T47D (cell line): ENCODE measurements around the gene USO1.
"Not testable (repeated sequence)": the region's sequence is repeated elsewhere in the genome, so short reads cannot be mapped to it uniquely, and the experiment has no call there.

ENCODE experiments used
- DNase-seq, 2 experiments: peaks; one replicate each; pipeline versions ENCODE4 v3.0.0 to v3.0.0-alpha.2; 2011 to 2012; ENCODE audit warnings: low read depth in 1 of 2, low spot score in 1 of 2
- JUND ChIP-seq: IDR thresholded peaks from 2 replicates; pipeline ENCODE4 v1.6.1; 2012; ENCODE audit warnings: low read depth
- in situ Hi-C: cut with HindIII; loops from 2 replicates; pipeline ENCODE4 v1.10.0; 2016; ENCODE audit warnings: low sequenced_read_pairs, low pct_unique_long_range_greater_than_20kb

Gene USO1

DNA sequence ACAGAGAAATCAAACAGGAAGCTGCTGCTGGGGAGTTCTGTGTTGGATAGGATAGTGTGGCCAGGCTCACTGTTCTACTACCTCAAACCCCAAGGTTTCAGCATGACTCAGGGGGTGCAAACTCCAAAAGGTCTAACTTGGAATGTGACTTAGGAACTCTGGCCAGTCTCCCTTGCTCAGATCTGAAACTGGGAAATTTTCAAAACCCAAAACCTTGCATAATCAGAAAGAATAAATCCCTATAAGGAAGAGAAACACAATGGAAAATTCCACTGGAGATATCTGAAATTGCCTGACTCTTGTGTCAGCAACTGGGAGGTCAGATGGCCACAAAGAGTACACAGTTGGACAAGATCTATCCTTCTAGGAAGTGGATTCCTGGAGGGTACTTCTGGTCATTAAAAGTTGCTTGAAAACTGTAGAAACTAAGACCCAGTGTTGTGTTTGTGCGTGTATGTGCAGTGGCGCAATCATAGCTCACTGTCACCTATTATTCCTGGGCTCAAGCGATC, 119.8 kb downstream of the USO1 start:
- DNase-seq, result no peak
- no peak for TF ChIP-seq JUND
- in situ Hi-C loops, result no loop called here

DNA sequence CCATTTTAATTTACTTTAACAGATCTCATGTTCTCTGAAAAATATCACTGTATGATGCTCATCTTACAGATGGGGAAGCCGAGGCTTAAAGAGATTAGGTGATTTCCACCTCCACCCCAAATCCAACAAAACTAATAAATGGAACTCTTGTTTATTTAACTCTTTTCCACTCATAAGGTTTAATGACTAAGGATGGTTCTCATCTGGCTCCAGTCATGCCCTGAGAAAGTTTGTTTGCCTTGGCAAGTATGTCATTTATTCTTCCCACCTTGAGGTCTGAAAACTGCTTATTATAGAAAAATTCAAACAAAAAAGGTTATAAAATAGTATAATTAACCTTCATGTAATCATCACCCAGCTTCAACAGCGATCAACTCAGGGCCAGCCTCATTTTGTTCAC, 121.6 kb downstream of the USO1 start:
- in situ Hi-C loops, result no loop called here
- no peak for TF ChIP-seq JUND
- no peak for DNase-seq

DNA sequence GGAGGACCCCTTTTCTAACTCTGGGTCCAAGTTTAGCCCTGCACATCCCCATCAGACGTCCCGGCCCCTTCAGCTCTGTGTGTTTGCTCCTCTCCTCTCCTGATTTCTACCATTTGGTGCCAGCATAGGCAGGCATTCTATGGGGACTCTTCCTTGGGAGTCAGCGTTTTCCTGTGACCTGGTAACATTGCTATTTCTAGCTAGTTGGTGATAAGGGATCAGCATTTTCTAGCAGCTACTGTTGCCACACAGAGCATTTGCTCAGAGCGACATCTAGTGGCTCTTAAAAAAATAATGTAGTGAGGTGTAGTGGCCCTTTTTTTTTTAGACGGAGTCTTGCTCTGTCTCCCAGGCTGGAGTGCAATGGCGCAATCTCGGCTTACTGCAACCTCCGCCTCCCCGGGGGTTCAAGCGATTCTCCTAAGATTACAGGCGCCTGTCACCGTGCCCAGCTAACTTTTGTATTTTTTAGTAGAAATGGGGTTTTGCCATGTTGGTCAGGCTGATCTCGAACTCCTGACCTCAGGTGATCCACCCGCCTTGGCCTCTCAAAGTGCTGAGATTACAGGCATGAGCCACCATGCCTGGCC, 123.9 kb downstream of the USO1 start:
- in situ Hi-C loops, result not testable (repeated sequence)
- DNase-seq, result peak; percentile 32 to 82

DNA sequence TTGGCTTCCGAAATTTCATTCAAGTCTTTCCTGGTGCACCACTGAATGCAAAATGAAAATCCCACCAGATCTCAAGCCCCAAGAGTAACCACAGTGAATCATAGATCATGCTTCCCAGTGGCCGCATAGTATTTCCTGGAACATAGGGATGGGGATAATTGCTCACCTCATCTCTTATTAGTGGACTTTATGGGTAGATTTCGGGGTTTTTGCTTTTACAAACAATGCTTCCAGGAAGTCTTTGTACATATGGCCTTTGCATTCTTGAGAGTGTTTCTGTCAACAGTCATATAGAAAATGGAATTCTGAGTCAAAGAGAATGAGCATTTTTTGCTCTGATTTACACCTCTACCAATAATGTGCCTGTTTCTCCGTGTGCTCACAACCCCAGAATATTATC, 124.5 kb downstream of the USO1 start:
- no peak for TF ChIP-seq JUND
- no peak for DNase-seq
- in situ Hi-C loops, result no loop called here

DNA sequence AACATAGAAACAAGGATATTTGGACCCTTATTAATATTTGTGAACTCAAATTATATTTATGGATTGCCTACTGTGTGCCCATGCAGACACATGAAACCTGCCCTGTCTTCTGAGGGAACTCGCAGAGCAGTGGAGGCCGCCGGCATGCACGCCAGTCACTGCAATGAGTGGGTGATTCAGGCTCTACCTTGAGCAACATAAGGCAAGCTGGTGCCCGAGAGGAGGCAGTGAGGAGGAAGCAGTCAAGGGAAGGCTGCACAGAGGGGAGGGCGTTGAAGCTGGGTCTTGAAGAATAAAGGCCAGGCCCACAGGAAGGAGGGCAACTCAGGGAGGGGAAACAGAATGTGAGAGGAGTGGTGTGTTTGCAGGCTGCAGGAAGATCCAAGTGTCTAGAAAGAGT, 125.1 kb downstream of the USO1 start:
- DNase-seq, result no peak
- in situ Hi-C loops, result no loop called here

DNA sequence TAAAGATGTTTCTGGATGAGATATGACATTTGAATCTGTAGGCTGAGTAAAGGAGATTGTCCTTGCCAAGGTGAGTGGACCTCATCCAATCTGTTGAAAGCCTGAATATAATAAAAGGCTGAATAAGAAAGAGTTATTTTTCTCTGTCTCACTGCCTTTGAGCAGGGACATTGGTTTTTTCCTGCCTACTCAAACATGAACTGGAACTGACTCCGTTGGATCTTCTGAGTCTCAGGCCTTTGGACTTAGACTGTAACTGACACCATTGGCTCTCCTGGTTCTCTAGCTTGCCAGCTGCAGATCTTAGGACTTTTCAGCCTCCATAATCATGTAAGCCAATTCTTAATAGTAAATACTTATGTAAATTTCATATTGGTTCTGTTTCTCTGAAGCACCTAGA, 134.3 kb downstream of the USO1 start:
- TF ChIP-seq JUND, result no peak
- no peak for DNase-seq
- in situ Hi-C loops, result no loop called here

More for the DNA sequence above, 125.1 kb downstream of the USO1 start:
- no peak for TF ChIP-seq JUND

DNA sequence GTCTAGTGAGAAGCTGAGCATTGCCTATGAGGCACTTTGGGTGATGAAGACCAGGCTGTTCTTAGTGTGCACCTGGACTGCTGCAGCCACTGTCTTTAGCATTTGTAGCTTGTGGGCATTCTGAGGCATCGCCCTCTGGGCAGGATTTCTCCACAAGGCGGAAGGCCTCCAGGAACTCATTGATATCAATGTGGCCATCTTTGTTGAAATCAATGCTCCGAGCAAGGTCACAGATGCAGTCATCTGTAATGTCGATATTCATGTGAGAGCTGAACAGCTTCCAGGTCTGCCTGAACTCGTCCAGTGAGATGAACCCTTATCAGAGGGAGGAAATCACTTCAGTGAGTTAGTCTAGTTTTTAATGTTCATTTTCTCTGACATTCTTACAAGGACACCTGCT, 136.2 kb downstream of the USO1 start:
- no peak for TF ChIP-seq JUND
- in situ Hi-C loops, result no loop called here
- no peak for DNase-seq
